H1 (cell line): ENCODE results near the gene ATP6V1B1. TPM values are rescaled to one million over a fixed set of nuclear protein-coding genes. Genes with fewer than 3 reads are reported as not detected.

ENCODE experiments used
- CTCF ChIA-PET: fragments of 300-600 bp; sonication (Branson Sonifier 250); formaldehyde crosslinking; loops from one replicate; lab custom pipeline; 2021; ENCODE audit not compliant: partially characterized antibody; lab: Charles Lee
- POLR2A ChIA-PET: fragments of 300-600 bp; sonication (Branson Sonifier 250); formaldehyde crosslinking; loops from one replicate; lab custom pipeline; 2021; ENCODE audit warnings: inconsistent platforms; ENCODE audit not compliant: partially characterized antibody; lab: Charles Lee
- DNase-seq, 2 experiments: peaks; one replicate each; pipeline versions ENCODE4 v3.0.0 to v3.0.0-alpha.2; 2010 to 2022; ENCODE audit warnings: low spot score in 2 of 2, low read depth in 1 of 2, mixed read lengths in 1 of 2
- FAIRE-seq: peaks from 2 replicates; lab custom pipeline; 2011; peaks lifted over from hg19 to GRCh38; lab: Jason Lieb, UNC
- H2AFZ ChIP-seq: 2 replicates; pipeline ENCODE4 v1.8.1; 2012; ENCODE audit warnings: low read length, inconsistent platforms
- H2AK5ac ChIP-seq: 2 replicates; pipeline ENCODE4 v1.6.1; 2013; ENCODE audit warnings: low read depth, low read length
- H2BK120ac ChIP-seq: replicated peaks from 2 replicates; pipeline ENCODE3; 2013; ENCODE audit warnings: low read depth, low read length, inconsistent platforms
- H2BK12ac ChIP-seq: 2 replicates; pipeline ENCODE4 v1.6.1; 2013; ENCODE audit warnings: low read depth, low read length
- H2BK15ac ChIP-seq: 2 replicates; pipeline ENCODE4 v1.6.1; 2013; ENCODE audit warnings: low read length
- H2BK20ac ChIP-seq: 2 replicates; pipeline ENCODE4 v1.6.1; 2013; ENCODE audit warnings: low read length
- H2BK5ac ChIP-seq: 2 replicates; pipeline ENCODE4 v1.6.1; 2013; ENCODE audit warnings: low read depth, low read length
- H3K14ac ChIP-seq: 2 replicates; pipeline ENCODE4 v1.6.1; 2013; ENCODE audit warnings: inconsistent platforms; ENCODE audit not compliant: insufficient read length
- H3K18ac ChIP-seq: 2 replicates; pipeline ENCODE4 v1.6.1; 2013; ENCODE audit warnings: low read length; ENCODE audit errors: extremely low read depth
- H3K23ac ChIP-seq: 2 replicates; pipeline ENCODE4 v1.6.1; 2013; ENCODE audit warnings: inconsistent platforms; ENCODE audit not compliant: insufficient read length
- H3K23me2 ChIP-seq: 2 replicates; pipeline ENCODE4 v1.6.1; 2013; ENCODE audit warnings: low read depth, low read length
- H3K27ac ChIP-seq: 2 replicates; pipeline ENCODE4 v1.6.1; 2011; ENCODE audit warnings: low read depth, low read length, inconsistent platforms
- H3K27me3 ChIP-seq, 4 experiments: replicated peaks in 1 of 4; 1 replicate in 1 of 4; 2 replicates in 3 of 4; pipeline versions ENCODE4 v1.6.1 to v1.8.1; 2011 to 2013; ENCODE audit warnings: low read length in 3 of 4, mild to moderate bottlenecking in 3 of 4, inconsistent platforms in 2 of 4, mixed read lengths in 2 of 4, moderate library complexity in 1 of 4; ENCODE audit not compliant: control insufficient read depth in 3 of 4, insufficient read depth in 3 of 4; ENCODE audit errors: extremely low read depth in 1 of 4
- H3K36me3 ChIP-seq, 4 experiments: 2 replicates each; pipeline versions ENCODE4 v1.6.1 to v1.8.1; 2011 to 2013; ENCODE audit warnings: mild to moderate bottlenecking in 4 of 4, low read length in 3 of 4, moderate library complexity in 2 of 4, control low read depth in 1 of 4, inconsistent platforms in 1 of 4; ENCODE audit not compliant: insufficient read depth in 4 of 4, control insufficient read depth in 2 of 4
- H3K4ac ChIP-seq: replicated peaks from 2 replicates; pipeline ENCODE3; 2013; ENCODE audit warnings: low read length, low read depth, mixed read lengths, inconsistent platforms; ENCODE audit not compliant: insufficient read length
- H3K4me1 ChIP-seq, 4 experiments: replicated peaks in 1 of 4; 1 replicate in 1 of 4; 2 replicates in 3 of 4; pipeline versions ENCODE4 v1.6.1 to v1.8.1; 2011 to 2013; ENCODE audit warnings: low read length in 3 of 4, inconsistent platforms in 2 of 4, mixed read lengths in 1 of 4; ENCODE audit not compliant: insufficient read depth in 4 of 4, control insufficient read depth in 3 of 4
- H3K4me2 ChIP-seq, 2 experiments: 2 replicates each; pipeline versions ENCODE4 v1.6.1 to v1.8.1; 2011 to 2013; ENCODE audit warnings: low read depth in 2 of 2, low read length in 2 of 2, control low read depth in 1 of 2, inconsistent platforms in 1 of 2, mild to moderate bottlenecking in 1 of 2; ENCODE audit not compliant: insufficient read depth in 1 of 2
- H3K4me3 ChIP-seq, 4 experiments: fragments of 200-600, 300-600 bp in 1 of 4; sonication (generic), shearing (Covaris generic), sonication (Bioruptor Twin) in 1 of 4; 2 replicates each; pipeline versions ENCODE4 v1.5.1 to v1.8.1; 2011 to 2016; ENCODE audit warnings: low read length in 4 of 4, low read depth in 3 of 4, control low read depth in 2 of 4, inconsistent platforms in 2 of 4, mild to moderate bottlenecking in 2 of 4, mixed read lengths in 1 of 4, moderate library complexity in 1 of 4; ENCODE audit not compliant: insufficient read depth in 2 of 4; ENCODE audit errors: extremely low read depth in 1 of 4
- H3K56ac ChIP-seq: replicated peaks from 2 replicates; pipeline ENCODE3; 2013; ENCODE audit warnings: low read depth, mild to moderate bottlenecking, mixed read lengths, low read length, inconsistent platforms; ENCODE audit not compliant: insufficient read length
- H3K79me1 ChIP-seq: 2 replicates; pipeline ENCODE4 v1.6.1; 2013; ENCODE audit warnings: low read depth, low read length, control low read depth
- H3K79me2 ChIP-seq, 2 experiments: 2 replicates each; pipeline versions ENCODE4 v1.6.1 to v1.8.1; 2012 to 2013; ENCODE audit warnings: low read length in 2 of 2, mild to moderate bottlenecking in 2 of 2, inconsistent platforms in 1 of 2; ENCODE audit not compliant: insufficient read depth in 2 of 2, control insufficient read depth in 1 of 2
- H3K9ac ChIP-seq, 4 experiments: replicated peaks in 1 of 4; 1 replicate in 1 of 4; 2 replicates in 3 of 4; pipeline versions ENCODE4 v1.6.1 to v1.8.1; 2011 to 2013; ENCODE audit warnings: low read depth in 3 of 4, low read length in 3 of 4, control low read depth in 2 of 4, mild to moderate bottlenecking in 2 of 4, moderate library complexity in 2 of 4, inconsistent platforms in 1 of 4; ENCODE audit errors: extremely low read depth in 1 of 4
- H3K9me3 ChIP-seq, 2 experiments: 2 replicates each; pipeline versions ENCODE4 v1.6.1 to v1.8.1; 2012 to 2013; ENCODE audit warnings: mild to moderate bottlenecking in 2 of 2, moderate library complexity in 2 of 2, control low read depth in 1 of 2, inconsistent platforms in 1 of 2, low read depth in 1 of 2, low read length in 1 of 2, mixed read lengths in 1 of 2; ENCODE audit not compliant: insufficient read depth in 2 of 2
- H4K20me1 ChIP-seq, 2 experiments: replicated peaks in 1 of 2; 2 replicates each; pipeline versions ENCODE3 to v1.8.1; 2011 to 2013; ENCODE audit warnings: inconsistent platforms in 2 of 2, low read length in 2 of 2, mild to moderate bottlenecking in 1 of 2; ENCODE audit not compliant: insufficient read depth in 2 of 2, control insufficient read depth in 1 of 2
- H4K5ac ChIP-seq: 2 replicates; pipeline ENCODE4 v1.6.1; 2013; ENCODE audit warnings: low read length, low read depth, mixed read lengths, inconsistent platforms; ENCODE audit not compliant: insufficient read length
- H4K8ac ChIP-seq: 2 replicates; pipeline ENCODE4 v1.8.0; 2013; ENCODE audit warnings: mild to moderate bottlenecking, moderate library complexity, low read length, inconsistent platforms; ENCODE audit not compliant: insufficient read depth; ENCODE audit errors: extremely low read depth
- H4K91ac ChIP-seq: replicated peaks from 2 replicates; pipeline ENCODE3; 2013; ENCODE audit warnings: low read length, mixed read lengths, inconsistent platforms; ENCODE audit not compliant: insufficient read length
- BACH1 ChIP-seq: IDR thresholded peaks from 2 replicates; pipeline ENCODE4 v1.6.1; 2012; ENCODE audit warnings: low read length, improper control_type of control experiment
- EGR1 ChIP-seq: IDR thresholded peaks from 2 replicates; pipeline ENCODE4 v1.6.1; 2011; ENCODE audit warnings: low read depth, low read length, borderline replicate concordance
- KDM4A ChIP-seq: IDR thresholded peaks from one replicate; pipeline ENCODE4 v1.7.1; 2012; ENCODE audit warnings: low read depth, mild to moderate bottlenecking, moderate library complexity, low read length, inconsistent platforms; ENCODE audit not compliant: severe bottlenecking
- TAF1 ChIP-seq: IDR thresholded peaks from 2 replicates; pipeline ENCODE4 v1.6.1; 2011; ENCODE audit warnings: mild to moderate bottlenecking, low read depth, low read length
- WGBS, 2 experiments: shearing (Covaris generic) in 1 of 2; methylation state at CpG; one replicate each; pipeline versions ENCODE4 v1.1.6 to v1.1.7; 2013 to 2015; ENCODE audit warnings: low lambda C conversion rate in 2 of 2, mixed read lengths in 2 of 2, inconsistent platforms in 1 of 2, low coverage in 1 of 2, missing lambda C conversion rate in 1 of 2; ENCODE audit not compliant: insufficient replicate concordance in 2 of 2, insufficient coverage in 1 of 2, insufficient read length in 1 of 2; ENCODE audit errors: extremely low coverage in 1 of 2, missing lambda C conversion rate in 1 of 2; 5-methylcytosine and 5-hydroxymethylcytosine counted together
- polyA plus RNA-seq, 7 experiments: library from polyadenylated mRNA; depleted of rRNA in 3 of 7; stranded (reverse) in 5 of 7; unstranded in 2 of 7; fragments of >200 nt in 5 of 7; fragments of 200-250 nt in 2 of 7; gene quantifications; 1 replicate in 5 of 7; 2 replicates in 1 of 7; 4 replicates in 1 of 7; pipeline versions ENCODE4 v1.2.1 to v1.2.3, GENCODE V29; 2011 to 2013; ENCODE audit warnings: missing spikeins in 2 of 7, mixed read lengths in 2 of 7
- total RNA-seq: library from RNA; stranded (reverse); fragmentation: NEBNext Ultra II Directional; extraction: Animal tissue kit (Norgen Biotek cat#: 25700); gene quantifications from 2 replicates; pipeline ENCODE4 v1.2.1, GENCODE V29; 2021

Gene ATP6V1B1
- total and polyA plus RNA-seq, 2 of the 8 experiments (the other 6 are each of a cell fraction or from before 2014, with no cell fraction given): not detected

GRCh38 chr2:70994009-70994698 is 58.5 kb downstream of the ATP6V1B1 start:
- peak overlapping the region; percentile 69 for H3K4ac ChIP-seq
- H3K27me3 ChIP-seq: peaks cover 0 to 4% (median 0%) of the 10 kb centered on the region in 4 experiments; a peak in 2 of 7 replicates
- TF ChIP-seq KDM4A (peak; percentile 70), TAF1 (no peak), EGR1 (peak; percentile 44; the same call in 1 of the 2 replicates), BACH1 (no peak)
- no peak overlapping the region for H2BK20ac ChIP-seq
- no peak overlapping the region for H2BK12ac ChIP-seq
- DNase-seq: peak in 1 of 2 experiments; percentile 54
- peaks cover 3 to 18% of the 10 kb centered on the region in 2 experiments for H4K20me1 ChIP-seq
- peak overlapping the region; percentile 71 to 85 (median 74) for H3K4me3 ChIP-seq
- no peaks in the 10 kb centered on the region for H3K9me3 ChIP-seq
- H3K4me2 ChIP-seq: peak overlapping the region; percentile 82 to 98
- H3K4me1 ChIP-seq: peaks cover 0 to 5% (median 3%) of the 10 kb centered on the region in 4 experiments; a peak in 3 of 7 replicates
- ChIA-PET POLR2A (no interaction called here), CTCF (interaction anchor here (1.2 to 3.9 kb wide), 3 partner anchors 10 to 107 kb away, joined by 3 to 21 read pairs (median 3); no protein-coding TSS in a partner anchor)
- peaks cover 0 to 13% of the 10 kb centered on the region in 2 experiments; a peak in 2 of 4 replicates for H3K79me2 ChIP-seq
- no peak overlapping the region for H3K14ac ChIP-seq
- no peak overlapping the region for H3K27ac ChIP-seq
- no peak overlapping the region for H2BK5ac ChIP-seq
- H4K5ac ChIP-seq: no peak overlapping the region
- no peak overlapping the region for H3K56ac ChIP-seq
- H2AFZ ChIP-seq: no peak overlapping the region
- H3K23ac ChIP-seq: peak overlapping the region; percentile 70
- peaks cover 13% of the 10 kb centered on the region for H3K79me1 ChIP-seq
- H2BK120ac ChIP-seq: no peak overlapping the region
- H2BK15ac ChIP-seq: no peak overlapping the region
- H3K9ac ChIP-seq: peak overlapping the region in 3 of 4 experiments; percentile 3 to 69 (median 67); a peak in 5 of 7 replicates
- no peak overlapping the region for H4K8ac ChIP-seq
- no peak overlapping the region for H2AK5ac ChIP-seq
- no peak overlapping the region for H4K91ac ChIP-seq
- H3K23me2 ChIP-seq: peaks cover 11% of the 10 kb centered on the region
- H3K36me3 ChIP-seq: peaks cover 0 to 4% (median 2%) of the 10 kb centered on the region in 4 experiments; a peak in 1 of 8 replicates
- H3K18ac ChIP-seq: no peak overlapping the region; the same call in 1 of the 2 replicates
- WGBS, 2 experiments: 4% methylated on average over 32 of the region's 49 CpGs; no CpG with 5 or more reads in 1 of the 2 experiments
- no peak for FAIRE-seq
